Activated naive CD8-positive, alpha-beta T cell treated with anti-CD3 and anti-CD28 coated beads, Interleukin-2, amount 50 U/mL, for 16 hours (primary cell): ENCODE measurements around the gene PRR9.

Experiments
- DNase-seq: peaks from one replicate; pipeline ENCODE4 v3.0.0-alpha.2; 2020; ENCODE audit warnings: low read depth, low spot score

Gene PRR9

DNA sequence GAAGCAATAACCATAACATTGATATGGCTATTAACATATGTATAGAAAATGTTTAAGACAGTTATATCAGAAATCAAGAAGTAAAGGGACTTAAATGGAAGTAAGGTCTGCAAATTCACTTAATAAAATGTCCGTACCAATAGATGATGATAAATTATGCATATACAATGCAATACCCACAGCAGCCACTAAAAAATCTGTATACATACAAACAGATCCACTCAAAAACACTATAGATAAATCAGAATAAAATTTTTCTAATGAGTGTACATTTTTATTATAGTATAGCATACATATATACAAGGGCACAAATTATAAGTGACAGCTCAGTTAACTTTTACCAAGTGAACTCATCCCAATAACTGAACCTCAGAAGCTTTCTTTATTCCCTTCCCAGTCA lies 48.1 kb downstream of the PRR9 start:
- no peak for DNase-seq
